OCI-LY3 (cell line): ENCODE data around the gene ADARB2.

Experiments
- CTCF ChIP-seq: fragments of 200-600, 300-600 bp; sonication (generic); IDR thresholded peaks from 2 replicates; pipeline ENCODE4 v1.5.1; 2014; ENCODE audit warnings: antibody characterized with exemption, low read length, low read depth
- EZH2phosphoT487 ChIP-seq: fragments of 200-600 bp; shearing (Covaris generic); IDR thresholded peaks from 2 replicates; pipeline ENCODE4 v1.6.1; 2018; ENCODE audit warnings: antibody characterized with exemption, mixed run types, low read depth

- no peak for TF ChIP-seq CTCF
- no peak for TF ChIP-seq EZH2phosphoT487
Measured at GRCh38 chr10:1402016-1402770, 335.1 kb downstream of the ADARB2 start.
